Measurements from ENCODE around the gene TMEM131. TPM values are rescaled to one million over a fixed set of nuclear protein-coding genes. Genes with fewer than 3 reads are reported as not detected.
"Not testable (repeated sequence)": the region's sequence is repeated elsewhere in the genome, so short reads cannot be mapped to it uniquely, and the experiment has no call there.

TMEM131 gene
- total RNA-seq, 1 donor from 2014 or later: 59.4 TPM

GRCh38 chr2:97957432-97958183, 38.1 kb downstream of the TMEM131 start:
- Mint-ChIP-seq H3K27ac (no peak overlapping the region), H3K36me3 (peaks cover 11% of the 10 kb centered on the region), H3K4me1 (no peaks in the 10 kb centered on the region), H3K4me3 (no peak overlapping the region), H3K27me3 (ENCODE audit: insufficient read depth, low read depth) (no peaks in the 10 kb centered on the region), H3K9me3 (peaks cover 18% of the 10 kb centered on the region)
- no peak overlapping the region for H2AFZ ChIP-seq (replicated peaks)
- H3K9ac ChIP-seq: no peak overlapping the region
- H3K79me2 ChIP-seq (ENCODE audit: low read depth): peaks cover 92% of the 10 kb centered on the region
- H3F3A ChIP-seq (ENCODE audit: low read depth): no peaks in the 10 kb centered on the region
- no peaks in the 10 kb centered on the region for H3K27me3 ChIP-seq
- H3K4me2 ChIP-seq: no peak overlapping the region
- no peaks in the 10 kb centered on the region for H3K36me3 ChIP-seq
- no peaks in the 10 kb centered on the region for H3K4me1 ChIP-seq
- no peaks in the 10 kb centered on the region for H3K9me3 ChIP-seq (ENCODE audit: low read depth)
- no peak overlapping the region for H3K4me3 ChIP-seq
- H3K27ac ChIP-seq: no peak overlapping the region
- TF ChIP-seq EZH2 (IDR thresholded peaks at IDR 0.05) (no peak), CTCF (IDR thresholded peaks at IDR 0.05) (no peak), EZH2phosphoT487 (IDR thresholded peaks at IDR 0.05) (no peak)
- DNase-seq (ENCODE audit: low spot score): no peak
- peaks cover 10% of the 10 kb centered on the region for H4K20me1 ChIP-seq (ENCODE audit: low read depth)

- H3K27ac Mint-ChIP-seq, H3K4me3 Mint-ChIP-seq: not testable (repeated sequence)
These were observed 39.0 kb downstream of the TMEM131 start for GRCh38 chr2:97956753-97957152.

GRCh38 chr2:97953853-97954252, 41.9 kb downstream of the TMEM131 start:
- Mint-ChIP-seq H3K27ac (no peak overlapping the region), H3K9me3 (peaks cover 29% of the 10 kb centered on the region), H3K36me3 (peaks cover 14% of the 10 kb centered on the region), H3K4me3 (no peak overlapping the region), H3K4me1 (peaks cover 3% of the 10 kb centered on the region), H3K27me3 (ENCODE audit: insufficient read depth, low read depth) (peaks cover 2% of the 10 kb centered on the region)
- H3K36me3 ChIP-seq: no peaks in the 10 kb centered on the region
- no peaks in the 10 kb centered on the region for H3K9me3 ChIP-seq (ENCODE audit: low read depth)
- no peaks in the 10 kb centered on the region for H3K4me1 ChIP-seq
- H3F3A ChIP-seq (ENCODE audit: low read depth): no peaks in the 10 kb centered on the region
- peaks cover 83% of the 10 kb centered on the region for H3K79me2 ChIP-seq (ENCODE audit: low read depth)
- TF ChIP-seq EZH2phosphoT487 (IDR thresholded peaks at IDR 0.05) (no peak), CTCF (IDR thresholded peaks at IDR 0.05) (no peak), EZH2 (IDR thresholded peaks at IDR 0.05) (no peak)
- no peak overlapping the region for H3K4me3 ChIP-seq
- H3K9ac ChIP-seq: no peak overlapping the region
- no peak overlapping the region for H2AFZ ChIP-seq (replicated peaks)
- no peak overlapping the region for H3K27ac ChIP-seq
- H3K27me3 ChIP-seq: no peaks in the 10 kb centered on the region
- H4K20me1 ChIP-seq (ENCODE audit: low read depth): peaks cover 10% of the 10 kb centered on the region
- no peak overlapping the region for H3K4me2 ChIP-seq
- no peak for DNase-seq (ENCODE audit: low spot score)

More at GRCh38 chr2:97956753-97957152, 39.0 kb downstream of the TMEM131 start:
- Histone ChIP-seq H3K79me2 (ENCODE audit: low read depth) (peaks cover 91% of the 10 kb centered on the region), H4K20me1 (ENCODE audit: low read depth) (peaks cover 10% of the 10 kb centered on the region)
- H3K27me3 ChIP-seq; H3K4me2 ChIP-seq; H3F3A ChIP-seq (ENCODE audit: low read depth); H3K4me1 ChIP-seq; H3K9ac ChIP-seq; H3K4me3 ChIP-seq; H3K36me3 ChIP-seq; H3K27me3 Mint-ChIP-seq (ENCODE audit: insufficient read depth, low read depth); DNase-seq (ENCODE audit: low spot score); H3K9me3 ChIP-seq (ENCODE audit: low read depth); H3K27ac ChIP-seq; H3K4me1 Mint-ChIP-seq; H3K36me3 Mint-ChIP-seq; H2AFZ ChIP-seq (replicated peaks): not testable (repeated sequence)
- H3K9me3 Mint-ChIP-seq: peaks cover 21% of the 10 kb centered on the region

GRCh38 chr2:97952357-97952756, 43.4 kb downstream of the TMEM131 start:
- H3K9me3 ChIP-seq (ENCODE audit: low read depth): no peaks in the 10 kb centered on the region
- peaks cover 3% of the 10 kb centered on the region for H3K4me1 Mint-ChIP-seq
- H3F3A ChIP-seq (ENCODE audit: low read depth): no peaks in the 10 kb centered on the region
- TF ChIP-seq CTCF (IDR thresholded peaks at IDR 0.05) (no peak), EZH2phosphoT487 (IDR thresholded peaks at IDR 0.05) (no peak), EZH2 (IDR thresholded peaks at IDR 0.05) (no peak)
- H3K79me2 ChIP-seq (ENCODE audit: low read depth): peaks cover 83% of the 10 kb centered on the region
- H3K4me2 ChIP-seq: no peak overlapping the region
- no peaks in the 10 kb centered on the region for H3K4me1 ChIP-seq
- no peaks in the 10 kb centered on the region for H4K20me1 ChIP-seq (ENCODE audit: low read depth)
- H3K27ac Mint-ChIP-seq: no peak overlapping the region
- H3K9me3 Mint-ChIP-seq: peaks cover 36% of the 10 kb centered on the region
- H2AFZ ChIP-seq (replicated peaks): no peak overlapping the region
- peaks cover 2% of the 10 kb centered on the region for H3K27me3 Mint-ChIP-seq (ENCODE audit: insufficient read depth, low read depth)
- H3K4me3 Mint-ChIP-seq: no peak overlapping the region
- no peaks in the 10 kb centered on the region for H3K27me3 ChIP-seq
- peaks cover 19% of the 10 kb centered on the region for H3K36me3 Mint-ChIP-seq
- H3K4me3 ChIP-seq: no peak overlapping the region
- H3K36me3 ChIP-seq: no peaks in the 10 kb centered on the region
- DNase-seq (ENCODE audit: low spot score): no peak
- H3K9ac ChIP-seq: no peak overlapping the region
- no peak overlapping the region for H3K27ac ChIP-seq
